Inflammatory macrophage treated with lipopolysaccharide for 4 hours (primary cell): ENCODE measurements around the gene IGFBP2.

ENCODE experiments used
- DNase-seq: peaks from one replicate; pipeline ENCODE4 v3.0.0-alpha.2; 2020

The IGFBP2 gene

GRCh38 chr2:216616083-216616678, 17.0 kb upstream of the IGFBP2 start:
- no peak for DNase-seq

DNA sequence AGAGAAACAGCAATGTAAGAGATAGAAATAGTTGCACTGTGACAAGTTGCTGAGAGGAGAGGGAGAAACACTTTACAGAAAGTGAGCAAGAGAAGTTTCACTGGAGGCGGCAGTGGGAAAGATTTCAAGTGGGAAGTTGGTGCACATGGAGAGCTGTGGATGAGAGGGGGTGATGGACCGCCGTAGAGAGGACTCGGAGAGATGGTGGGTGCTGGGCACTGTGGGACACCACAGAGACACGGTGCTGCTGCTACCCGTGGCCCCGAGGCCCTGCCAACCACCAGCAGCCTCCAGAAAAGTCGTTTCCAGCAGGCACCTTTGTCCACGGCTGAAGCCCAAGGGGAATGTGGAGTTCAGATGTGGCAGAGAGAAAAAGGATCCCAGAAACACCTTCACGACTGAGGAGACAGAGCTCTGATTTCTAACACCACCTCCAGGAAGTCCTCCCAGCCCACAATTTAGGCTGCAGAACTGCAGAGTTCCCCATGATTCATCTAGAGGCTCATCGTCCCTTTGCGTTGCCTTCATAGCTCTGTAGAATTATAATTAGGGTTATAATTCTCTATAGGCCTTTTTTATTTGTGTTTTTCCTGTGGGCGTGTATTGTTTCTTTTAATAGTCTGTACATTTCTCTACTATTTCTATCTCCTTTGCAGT, 15.9 kb upstream of the IGFBP2 start:
- no peak for DNase-seq

DNA sequence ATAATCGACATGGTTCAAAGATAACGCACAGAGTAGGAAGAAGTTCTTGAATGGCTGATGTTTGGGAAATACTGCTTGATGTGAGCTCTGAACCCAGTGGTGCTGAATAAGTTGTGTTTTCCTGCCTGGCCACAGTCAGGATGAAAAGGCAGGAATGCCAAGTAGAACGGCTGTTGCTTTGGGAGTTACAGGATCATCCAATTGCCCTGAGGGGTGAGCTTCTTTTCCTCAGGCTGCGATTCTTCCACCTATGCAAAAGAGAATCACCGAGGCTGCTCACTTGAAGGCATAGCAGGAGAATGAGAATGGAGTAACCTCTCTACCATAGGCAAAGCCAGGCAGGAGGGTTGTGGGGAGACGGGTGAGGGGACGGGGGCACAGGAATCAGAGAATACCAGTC, 14.4 kb upstream of the IGFBP2 start:
- DNase-seq, result no peak

- DNase-seq, result peak; percentile 58
Observed at GRCh38 chr2:216619411-216620393, 13.5 kb upstream of the IGFBP2 start.

GRCh38 chr2:216620786-216621185, 12.4 kb upstream of the IGFBP2 start:
- no peak for DNase-seq

DNA sequence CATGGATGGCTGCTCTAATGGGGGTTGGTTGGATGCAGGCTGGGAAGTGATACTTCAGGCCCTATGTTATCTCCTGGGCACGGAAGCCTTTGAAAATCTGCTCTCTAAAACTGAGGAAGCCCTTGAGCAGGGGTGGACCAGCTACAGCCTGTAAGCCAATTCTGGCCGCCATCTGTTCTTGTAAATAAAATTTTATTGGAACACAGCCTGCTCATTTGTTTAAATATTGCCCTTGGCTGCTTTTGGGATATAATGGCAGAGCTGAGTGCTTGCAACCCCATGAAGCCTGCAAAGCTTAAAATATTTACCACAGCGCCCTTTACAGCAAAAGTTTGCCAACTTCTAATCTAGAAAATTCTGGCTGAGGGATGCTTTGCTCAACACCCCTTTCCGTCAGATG, 11.9 kb upstream of the IGFBP2 start:
- no peak for DNase-seq

GRCh38 chr2:216622526-216622925, 10.7 kb upstream of the IGFBP2 start:
- no peak for DNase-seq

GRCh38 chr2:216624251-216624650, 9.0 kb upstream of the IGFBP2 start:
- DNase-seq, result no peak

GRCh38 chr2:216626168-216626874, 6.9 kb upstream of the IGFBP2 start:
- DNase-seq, result no peak

GRCh38 chr2:216626875-216627245, 6.4 kb upstream of the IGFBP2 start:
- DNase-seq, result no peak

DNA sequence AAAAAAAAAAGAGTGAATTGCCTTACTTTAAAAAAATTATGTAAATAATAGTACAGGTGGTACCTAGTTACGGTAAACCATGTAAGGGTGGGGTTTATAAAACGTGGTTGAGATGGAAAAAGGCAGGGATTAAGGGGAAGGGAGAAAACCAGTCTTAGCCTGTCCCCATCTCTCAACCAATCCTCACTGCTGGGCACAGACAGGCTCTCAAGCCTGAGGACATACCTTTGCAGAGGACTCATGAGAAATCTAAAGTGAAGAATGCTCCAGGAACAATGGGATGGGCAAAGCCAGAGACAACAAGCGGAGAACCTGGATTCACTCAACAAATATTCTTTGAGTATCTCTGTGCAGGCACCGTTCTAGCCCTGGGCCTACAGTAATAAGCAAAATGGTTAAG, 3.4 kb upstream of the IGFBP2 start:
- DNase-seq, result no peak

DNA sequence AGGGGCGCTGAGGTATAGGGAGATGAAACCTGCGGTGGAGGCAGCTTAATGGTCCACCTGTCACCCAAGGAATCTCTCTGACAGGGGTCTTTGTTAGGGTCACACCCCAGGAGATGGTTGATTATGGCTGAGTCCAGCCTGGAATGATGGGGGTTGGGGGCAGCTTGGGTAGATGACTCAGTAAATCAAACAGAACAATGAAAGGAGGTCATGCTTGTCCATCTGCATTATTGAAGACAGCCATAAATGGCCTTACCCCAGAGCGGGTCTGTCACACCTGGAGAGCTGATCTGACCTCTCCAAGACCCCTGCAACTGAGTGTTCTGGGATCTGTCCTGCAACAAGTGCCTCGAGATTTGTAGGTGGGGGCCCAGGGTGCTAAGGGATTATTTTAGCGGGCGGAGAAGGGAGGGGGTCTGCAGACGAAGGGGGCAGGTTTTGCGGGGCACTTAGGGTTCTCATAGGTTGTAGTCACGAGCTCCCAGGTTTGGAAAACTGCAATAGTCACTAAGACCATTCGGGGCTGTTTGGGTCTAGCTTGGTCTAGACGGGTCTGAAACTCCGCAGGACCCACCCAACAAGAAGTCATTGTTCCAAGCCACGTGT, 771 bp upstream of the IGFBP2 start:
- DNase-seq, result no peak

DNA sequence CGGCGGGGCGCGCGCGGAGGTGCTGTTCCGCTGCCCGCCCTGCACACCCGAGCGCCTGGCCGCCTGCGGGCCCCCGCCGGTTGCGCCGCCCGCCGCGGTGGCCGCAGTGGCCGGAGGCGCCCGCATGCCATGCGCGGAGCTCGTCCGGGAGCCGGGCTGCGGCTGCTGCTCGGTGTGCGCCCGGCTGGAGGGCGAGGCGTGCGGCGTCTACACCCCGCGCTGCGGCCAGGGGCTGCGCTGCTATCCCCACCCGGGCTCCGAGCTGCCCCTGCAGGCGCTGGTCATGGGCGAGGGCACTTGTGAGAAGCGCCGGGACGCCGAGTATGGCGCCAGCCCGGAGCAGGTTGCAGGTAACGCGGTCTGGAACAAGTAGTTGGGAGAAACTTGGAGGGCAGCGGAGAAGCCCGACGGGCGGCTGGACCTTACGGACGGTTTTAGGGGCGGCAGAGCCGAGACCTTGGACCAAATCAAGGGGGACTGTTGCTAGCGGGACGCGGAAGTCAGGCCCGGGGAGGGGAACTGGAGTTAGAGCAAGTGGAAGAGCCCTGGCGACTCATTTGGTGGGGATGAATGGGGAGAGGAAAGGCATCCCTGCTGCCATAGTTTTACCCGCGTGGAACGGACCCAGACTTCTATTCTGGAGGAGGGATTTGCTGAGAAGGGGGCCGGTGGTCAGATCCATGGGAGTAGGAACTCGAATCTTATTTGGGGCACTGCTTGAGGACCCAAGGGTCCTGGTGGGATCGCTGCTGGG, 573 bp downstream of the IGFBP2 start:
- no peak for DNase-seq

GRCh38 chr2:216634370-216635148, 1.3 kb downstream of the IGFBP2 start:
- no peak for DNase-seq

GRCh38 chr2:216635171-216635570, 2.0 kb downstream of the IGFBP2 start:
- no peak for DNase-seq

GRCh38 chr2:216635701-216636550, 2.7 kb downstream of the IGFBP2 start:
- no peak for DNase-seq

DNA sequence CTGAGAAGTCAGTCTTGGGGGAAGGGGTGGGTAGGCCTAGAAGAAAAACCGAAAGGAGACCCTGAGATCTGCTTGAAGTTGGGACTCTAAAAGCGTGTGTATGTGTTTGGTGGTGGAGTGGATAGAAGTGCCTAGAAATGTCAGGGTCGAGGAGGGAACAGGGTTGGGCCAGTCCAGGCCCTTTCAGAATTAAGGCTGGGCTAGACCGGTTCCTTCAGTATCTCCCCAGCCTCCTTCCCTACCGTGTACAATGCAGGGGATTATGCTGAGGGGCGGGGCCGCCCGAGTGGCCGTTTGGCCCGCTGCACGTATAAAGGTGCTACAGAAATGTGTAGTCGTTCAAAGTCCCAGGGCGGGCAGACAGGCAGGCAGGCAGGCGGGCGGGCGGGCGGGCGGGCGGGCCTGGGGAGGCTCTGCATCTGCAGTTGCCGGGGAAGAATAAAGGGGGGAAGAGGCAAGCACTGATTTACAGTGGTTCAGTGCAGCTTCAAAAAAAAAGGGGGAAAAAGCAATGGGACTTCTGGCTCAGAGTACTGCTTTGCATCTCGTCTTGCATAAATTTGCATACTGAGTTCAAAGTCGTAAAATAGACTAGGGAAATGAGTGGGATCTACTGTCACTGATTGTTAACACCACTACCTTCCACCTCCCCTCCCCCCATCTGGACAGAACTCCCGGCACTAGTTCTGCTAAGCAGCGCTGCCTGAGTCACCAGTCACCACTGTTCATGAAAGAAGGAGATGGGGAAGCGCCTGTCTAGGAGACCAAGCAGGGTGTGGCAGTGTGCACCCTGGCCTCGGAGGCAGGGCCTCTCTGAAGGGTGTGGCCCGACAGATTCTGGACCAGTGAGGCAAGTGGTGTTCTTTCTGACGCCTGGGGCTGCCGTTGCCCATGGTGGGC, 3.6 kb downstream of the IGFBP2 start:
- peak; percentile 84 for DNase-seq

- DNase-seq, result no peak
Observed at GRCh38 chr2:216637472-216637871, 4.3 kb downstream of the IGFBP2 start.
